HepG2 (cell line): ENCODE data around the gene CDHR3. TPM values are rescaled to one million over a fixed set of nuclear protein-coding genes. Genes with fewer than 3 reads are reported as not detected.
A peak's percentile ranks its signal among the peaks of the same experiment; 100 is the strongest.

Source experiments
- ATAC-seq: fragments of 200-7000 bp; cut with Tn5 transposase; 3 replicates; pipeline ENCODE4 v1.9.1; 2020; ENCODE audit warnings: mild to moderate bottlenecking, moderate library complexity
- BruUV-seq: library from RNA; stranded (reverse); fragments of 400-500 nt; replicated peaks from 2 replicates; lab custom pipeline; 2021; lab: Mats Ljungman, UMichigan
- CTCF ChIA-PET: fragments of 300-600 bp; formaldehyde crosslinking; extraction: SDS; loops from one replicate; lab custom pipeline; 2021; ENCODE audit warnings: low total read pairs, inconsistent platforms, low intra/inter-chr PET ratio; lab: Yijun Ruan, JAX
- POLR2A ChIA-PET: fragments of 350-600 bp; sonication (Branson Sonifier 250); formaldehyde crosslinking; loops from one replicate; lab custom pipeline; 2020; ENCODE audit warnings: antibody characterized with exemption, inconsistent platforms; lab: Yijun Ruan, JAX
- DNase-seq: peaks from one replicate; pipeline ENCODE4 v3.0.0-alpha.2; 2015; ENCODE audit warnings: low spot score
- FAIRE-seq: peaks from 3 replicates; lab custom pipeline; 2011; peaks lifted over from hg19 to GRCh38; lab: Jason Lieb, UNC
- H2AFZ ChIP-seq: one replicate; pipeline ENCODE4 v1.6.1; 2011; ENCODE audit warnings: low read length, inconsistent platforms
- H3K27ac ChIP-seq: fragments of 300-600 bp; 3 replicates; pipeline ENCODE4 v1.8.0; 2011; ENCODE audit warnings: mixed run types, mild to moderate bottlenecking, mixed read lengths, low read length, inconsistent platforms; ENCODE audit not compliant: insufficient read depth; ENCODE audit errors: extremely low read length
- H3K27me3 ChIP-seq, 2 experiments: fragments of 200-600 bp in 1 of 2; 2 replicates in 1 of 2; 3 replicates in 1 of 2; pipeline versions ENCODE4 v1.6.0 to v1.8.0; 2011; ENCODE audit warnings: low read length in 2 of 2, mild to moderate bottlenecking in 2 of 2, moderate library complexity in 2 of 2, inconsistent platforms in 1 of 2; ENCODE audit not compliant: insufficient read depth in 2 of 2, control insufficient read depth in 1 of 2
- H3K36me3 ChIP-seq, 2 experiments: fragments of 200-600 bp in 1 of 2; replicated peaks in 1 of 2; 2 replicates in 1 of 2; 3 replicates in 1 of 2; pipeline versions ENCODE4 v1.5.1 to v1.8.0; 2011; ENCODE audit warnings: low read length in 2 of 2, inconsistent platforms in 1 of 2; ENCODE audit not compliant: insufficient read depth in 2 of 2, control insufficient read depth in 1 of 2
- H3K4me1 ChIP-seq: 2 replicates; pipeline ENCODE4 v1.5.1; 2012; ENCODE audit warnings: low read length, inconsistent platforms; ENCODE audit not compliant: insufficient read depth
- H3K4me2 ChIP-seq: 2 replicates; pipeline ENCODE4 v1.6.0; 2011; ENCODE audit warnings: low read depth, low read length, inconsistent platforms
- H3K4me3 ChIP-seq, 3 experiments: fragments of 200-600 bp in 1 of 3; sonication (generic), shearing (Covaris generic) in 1 of 3; replicated peaks in 1 of 3; 2 replicates each; pipeline ENCODE4 v1.5.1; 2011 to 2016; ENCODE audit warnings: low read length in 3 of 3, inconsistent platforms in 2 of 3, low read depth in 2 of 3, mild to moderate bottlenecking in 2 of 3, control low read depth in 1 of 3, mixed read lengths in 1 of 3; ENCODE audit not compliant: insufficient read depth in 1 of 3
- H3K79me2 ChIP-seq: one replicate; pipeline ENCODE4 v1.6.1; 2011; ENCODE audit warnings: low read length, inconsistent platforms; ENCODE audit not compliant: insufficient read depth
- H3K9ac ChIP-seq: 2 replicates; pipeline ENCODE4 v1.6.0; 2011; ENCODE audit warnings: mild to moderate bottlenecking, low read depth, low read length, inconsistent platforms; ENCODE audit not compliant: insufficient read depth
- H3K9me3 ChIP-seq: 2 replicates; pipeline ENCODE4 v1.5.1; 2012; ENCODE audit warnings: mild to moderate bottlenecking, low read length
- H4K20me1 ChIP-seq: 2 replicates; pipeline ENCODE4 v1.6.0; 2011; ENCODE audit warnings: inconsistent platforms, mild to moderate bottlenecking, low read length, moderate library complexity; ENCODE audit not compliant: insufficient read depth
- ARID2 ChIP-seq: sonication (generic); formaldehyde crosslinking; IDR thresholded peaks from 2 replicates; pipeline ENCODE4 v1.8.1; 2022; ENCODE audit warnings: mild to moderate bottlenecking, missing genetic modification reagents, borderline replicate concordance
- ZNF7 ChIP-seq: IDR thresholded peaks from 2 replicates; pipeline ENCODE4 v1.6.1; 2016; ENCODE audit warnings: missing biosample characterization, missing genetic modification reagents
- in situ Hi-C: cut with HindIII; loops from 2 replicates; pipeline ENCODE4 v1.10.0; 2017; ENCODE audit warnings: low pct_unique_long_range_greater_than_20kb; ENCODE audit not compliant: extremely low pct_ligation_motif_present
- intact Hi-C: fragments of 100-400 bp; cut with micrococcal nuclease; formaldehyde crosslinking; loops from one replicate; pipeline ENCODE4 v1.10.0; 2022; ENCODE audit not compliant: unreplicated experiment
- polyA plus RNA-seq, 8 experiments: library from polyadenylated mRNA; depleted of rRNA in 3 of 8; stranded (reverse) in 7 of 8; unstranded in 1 of 8; fragments of >200 nt; fragmentation: Illumina TruSeq in 4 of 8; extraction: Trizol in 4 of 8; gene quantifications; 2 replicates each; pipeline versions ENCODE4 v1.2.1 to v1.2.3, GENCODE V29; 2011 to 2016; ENCODE audit warnings: low read depth in 4 of 8, missing spikeins in 1 of 8, mixed read lengths in 1 of 8; ENCODE audit not compliant: insufficient read depth in 1 of 8
- total RNA-seq, 5 experiments: library from RNA; depleted of rRNA; stranded (reverse); fragments of >200 nt; fragmentation: Illumina TruSeq; extraction: Trizol; gene quantifications; 2 replicates each; pipeline ENCODE4 v1.2.3, GENCODE V29; 2016; ENCODE audit warnings: low read depth in 1 of 5
- TF ChIP-seq, protein P1 (sequence below): sonication (generic); formaldehyde crosslinking; conservative IDR thresholded peaks from 2 replicates; pipeline ENCODE4 v1.4.0; 2020; ENCODE audit warnings: missing genetic modification reagents
- TF ChIP-seq, protein P2 (sequence below): sonication (generic); formaldehyde crosslinking; IDR thresholded peaks from 2 replicates; pipeline ENCODE4 v1.4.0; 2020; ENCODE audit warnings: missing genetic modification reagents, mild to moderate bottlenecking, borderline replicate concordance
- TF ChIP-seq, protein P3 (sequence below): sonication (generic); formaldehyde crosslinking; conservative IDR thresholded peaks from 2 replicates; pipeline ENCODE4 v1.4.0; 2020; ENCODE audit warnings: missing genetic modification reagents

Gene CDHR3
- total and polyA plus RNA-seq, 2 of the 13 experiments (the other 11 are each of a cell fraction or from before 2014, with no cell fraction given) = 6.5 to 11.8 TPM

DNA sequence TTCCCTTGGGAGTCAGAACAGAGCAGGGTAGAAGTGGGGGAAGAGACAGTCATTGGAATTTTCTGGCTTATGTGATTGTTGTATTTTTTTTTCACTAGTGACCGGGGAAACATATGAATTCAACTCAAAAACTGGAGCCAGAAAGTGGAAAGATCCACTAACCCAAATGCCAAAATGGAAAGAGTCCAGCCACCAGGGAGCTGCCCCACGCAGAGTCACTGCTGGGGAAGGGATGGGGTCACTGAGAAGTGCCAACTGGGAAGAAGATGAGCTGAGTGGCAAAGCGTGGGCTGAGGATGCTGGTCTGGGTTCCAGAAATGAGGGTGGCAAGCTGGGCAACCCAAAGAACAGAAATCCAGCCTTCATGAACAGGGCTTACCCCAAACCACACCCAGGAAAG lies 69.2 kb downstream of the CDHR3 start (continued):
- TF ChIP-seq, protein P1, sequence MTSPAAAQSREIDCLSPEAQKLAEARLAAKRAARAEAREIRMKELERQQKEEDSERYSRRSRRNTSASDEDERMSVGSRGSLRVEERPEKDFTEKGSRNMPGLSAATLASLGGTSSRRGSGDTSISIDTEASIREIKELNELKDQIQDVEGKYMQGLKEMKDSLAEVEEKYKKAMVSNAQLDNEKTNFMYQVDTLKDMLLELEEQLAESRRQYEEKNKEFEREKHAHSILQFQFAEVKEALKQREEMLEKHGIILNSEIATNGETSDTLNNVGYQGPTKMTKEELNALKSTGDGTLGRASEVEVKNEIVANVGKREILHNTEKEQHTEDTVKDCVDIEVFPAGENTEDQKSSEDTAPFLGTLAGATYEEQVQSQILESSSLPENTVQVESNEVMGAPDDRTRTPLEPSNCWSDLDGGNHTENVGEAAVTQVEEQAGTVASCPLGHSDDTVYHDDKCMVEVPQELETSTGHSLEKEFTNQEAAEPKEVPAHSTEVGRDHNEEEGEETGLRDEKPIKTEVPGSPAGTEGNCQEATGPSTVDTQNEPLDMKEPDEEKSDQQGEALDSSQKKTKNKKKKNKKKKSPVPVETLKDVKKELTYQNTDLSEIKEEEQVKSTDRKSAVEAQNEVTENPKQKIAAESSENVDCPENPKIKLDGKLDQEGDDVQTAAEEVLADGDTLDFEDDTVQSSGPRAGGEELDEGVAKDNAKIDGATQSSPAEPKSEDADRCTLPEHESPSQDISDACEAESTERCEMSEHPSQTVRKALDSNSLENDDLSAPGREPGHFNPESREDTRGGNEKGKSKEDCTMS (CRISPR knock-in tag) = no peak
- TF ChIP-seq, protein P2, sequence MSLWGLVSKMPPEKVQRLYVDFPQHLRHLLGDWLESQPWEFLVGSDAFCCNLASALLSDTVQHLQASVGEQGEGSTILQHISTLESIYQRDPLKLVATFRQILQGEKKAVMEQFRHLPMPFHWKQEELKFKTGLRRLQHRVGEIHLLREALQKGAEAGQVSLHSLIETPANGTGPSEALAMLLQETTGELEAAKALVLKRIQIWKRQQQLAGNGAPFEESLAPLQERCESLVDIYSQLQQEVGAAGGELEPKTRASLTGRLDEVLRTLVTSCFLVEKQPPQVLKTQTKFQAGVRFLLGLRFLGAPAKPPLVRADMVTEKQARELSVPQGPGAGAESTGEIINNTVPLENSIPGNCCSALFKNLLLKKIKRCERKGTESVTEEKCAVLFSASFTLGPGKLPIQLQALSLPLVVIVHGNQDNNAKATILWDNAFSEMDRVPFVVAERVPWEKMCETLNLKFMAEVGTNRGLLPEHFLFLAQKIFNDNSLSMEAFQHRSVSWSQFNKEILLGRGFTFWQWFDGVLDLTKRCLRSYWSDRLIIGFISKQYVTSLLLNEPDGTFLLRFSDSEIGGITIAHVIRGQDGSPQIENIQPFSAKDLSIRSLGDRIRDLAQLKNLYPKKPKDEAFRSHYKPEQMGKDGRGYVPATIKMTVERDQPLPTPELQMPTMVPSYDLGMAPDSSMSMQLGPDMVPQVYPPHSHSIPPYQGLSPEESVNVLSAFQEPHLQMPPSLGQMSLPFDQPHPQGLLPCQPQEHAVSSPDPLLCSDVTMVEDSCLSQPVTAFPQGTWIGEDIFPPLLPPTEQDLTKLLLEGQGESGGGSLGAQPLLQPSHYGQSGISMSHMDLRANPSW = no peak
- TF ChIP-seq, protein P3, sequence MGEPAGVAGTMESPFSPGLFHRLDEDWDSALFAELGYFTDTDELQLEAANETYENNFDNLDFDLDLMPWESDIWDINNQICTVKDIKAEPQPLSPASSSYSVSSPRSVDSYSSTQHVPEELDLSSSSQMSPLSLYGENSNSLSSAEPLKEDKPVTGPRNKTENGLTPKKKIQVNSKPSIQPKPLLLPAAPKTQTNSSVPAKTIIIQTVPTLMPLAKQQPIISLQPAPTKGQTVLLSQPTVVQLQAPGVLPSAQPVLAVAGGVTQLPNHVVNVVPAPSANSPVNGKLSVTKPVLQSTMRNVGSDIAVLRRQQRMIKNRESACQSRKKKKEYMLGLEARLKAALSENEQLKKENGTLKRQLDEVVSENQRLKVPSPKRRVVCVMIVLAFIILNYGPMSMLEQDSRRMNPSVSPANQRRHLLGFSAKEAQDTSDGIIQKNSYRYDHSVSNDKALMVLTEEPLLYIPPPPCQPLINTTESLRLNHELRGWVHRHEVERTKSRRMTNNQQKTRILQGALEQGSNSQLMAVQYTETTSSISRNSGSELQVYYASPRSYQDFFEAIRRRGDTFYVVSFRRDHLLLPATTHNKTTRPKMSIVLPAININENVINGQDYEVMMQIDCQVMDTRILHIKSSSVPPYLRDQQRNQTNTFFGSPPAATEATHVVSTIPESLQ = no peak

DNA sequence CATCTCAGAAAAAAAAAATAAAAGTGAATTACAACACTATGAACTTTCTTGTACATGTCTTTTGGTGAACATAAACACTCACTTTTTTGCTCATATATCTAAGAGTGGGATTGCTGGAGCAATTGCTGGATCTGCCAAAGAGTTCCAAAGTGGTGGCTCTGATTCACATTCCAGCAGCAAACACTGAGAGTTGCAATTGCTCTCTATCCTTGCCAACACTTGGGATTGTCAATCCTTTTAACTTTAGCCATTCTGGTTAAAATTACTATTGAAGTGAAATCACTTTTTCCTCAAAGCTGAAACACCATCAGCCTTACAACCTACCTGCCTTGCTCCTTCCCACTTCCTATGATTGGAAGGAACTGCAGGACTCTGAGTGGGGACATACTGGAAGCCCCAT lies 70.7 kb downstream of the CDHR3 start:
- H2AFZ ChIP-seq = no peak overlapping the region
- no peak for DNase-seq
- no peak overlapping the region for H3K9ac ChIP-seq
- CTCF ChIA-PET = no interaction called here
- H3K27me3 ChIP-seq = no peaks in the 10 kb centered on the region
- no peak for FAIRE-seq
- POLR2A ChIA-PET = no interaction called here
- no peak for ATAC-seq
- intact Hi-C loops (no loop called here), in situ Hi-C loops (no loop called here)
- H3K27ac ChIP-seq = no peak overlapping the region
- no peaks in the 10 kb centered on the region for H3K36me3 ChIP-seq
- no peaks in the 10 kb centered on the region for H3K4me1 ChIP-seq
- H3K79me2 ChIP-seq = no peaks in the 10 kb centered on the region
- TF ChIP-seq ARID2 (CRISPR knock-in tag) (no peak), ZNF7 (CRISPR knock-in tag) (peak; percentile 95)
- no peaks in the 10 kb centered on the region for H4K20me1 ChIP-seq
- no peak overlapping the region for H3K4me3 ChIP-seq
- BruUV-seq = no TSS peak
- no peaks in the 10 kb centered on the region for H3K9me3 ChIP-seq
- no peak overlapping the region for H3K4me2 ChIP-seq
